Lung (tissue), 12 donors: ENCODE data around the gene ASTN1. TPM values are rescaled to one million over a fixed set of nuclear protein-coding genes. Genes with fewer than 3 reads are reported as not detected.
A peak's percentile ranks its signal among the peaks of the same experiment; 100 is the strongest.

ENCODE experiments used
- ATAC-seq: fragments of 200-7000 bp; cut with Tn5 transposase; one replicate; pipeline ENCODE4 v1.9.1; 2020; ENCODE audit warnings: moderate number of reproducible peaks; ENCODE audit not compliant: insufficient read depth, low FRiP score
- DNase-seq, 3 donors: peaks; one replicate each; pipeline ENCODE4 v3.0.0-alpha.2; 2013 to 2017
- H3K27ac ChIP-seq, 2 donors: one replicate each; pipeline ENCODE4 v1.5.1; 2013; ENCODE audit warnings: mild to moderate bottlenecking in 2 of 2, moderate library complexity in 2 of 2, control low read depth in 1 of 2, inconsistent platforms in 1 of 2, low read depth in 1 of 2, low read length in 1 of 2
- H3K27me3 ChIP-seq, 3 donors: one replicate each; pipeline ENCODE4 v1.5.1; 2013; ENCODE audit warnings: low read length in 2 of 3; ENCODE audit not compliant: control insufficient read depth in 3 of 3, insufficient read depth in 3 of 3
- H3K36me3 ChIP-seq, 4 donors: one replicate each; pipeline ENCODE4 v1.5.1; 2013; ENCODE audit warnings: low read length in 4 of 4, mild to moderate bottlenecking in 1 of 4, moderate library complexity in 1 of 4; ENCODE audit not compliant: control insufficient read depth in 4 of 4, insufficient read depth in 4 of 4
- H3K4me1 ChIP-seq, 5 donors: one replicate each; pipeline ENCODE4 v1.5.1; 2013; ENCODE audit warnings: low read length in 5 of 5, mild to moderate bottlenecking in 2 of 5, moderate library complexity in 1 of 5; ENCODE audit not compliant: control insufficient read depth in 5 of 5, insufficient read depth in 5 of 5
- H3K4me3 ChIP-seq: one replicate; pipeline ENCODE4 v1.5.1; 2013; ENCODE audit warnings: mild to moderate bottlenecking, control low read depth, moderate library complexity
- H3K9ac ChIP-seq, 2 donors: one replicate each; pipeline ENCODE4 v1.5.1; 2013; ENCODE audit warnings: low read length in 2 of 2, control low read depth in 1 of 2; ENCODE audit not compliant: insufficient read depth in 1 of 2
- H3K9me3 ChIP-seq, 4 donors: one replicate each; pipeline ENCODE4 v1.5.1; 2013; ENCODE audit warnings: low read length in 3 of 4, mild to moderate bottlenecking in 1 of 4, moderate library complexity in 1 of 4; ENCODE audit not compliant: control insufficient read depth in 4 of 4, insufficient read depth in 3 of 4
- CTCF ChIP-seq: IDR thresholded peaks from 2 replicates; pipeline ENCODE4 v1.5.1; 2012; ENCODE audit warnings: mild to moderate bottlenecking; ENCODE audit errors: control extremely low read depth, extremely low read depth
- WGBS, 2 donors: extraction: QIAGEN DNeasy Blood & Tissue Kit; methylation state at CpG; one replicate each; pipeline ENCODE4 v1.1.7; 2013; 5-methylcytosine and 5-hydroxymethylcytosine counted together
- polyA plus RNA-seq, 2 donors: library from polyadenylated mRNA; stranded (reverse); fragments of 200-250 nt; gene quantifications; one replicate each; pipeline ENCODE4 v1.2.1, GENCODE V29; 2013
- total RNA-seq, 2 donors: library from RNA; depleted of rRNA in 1 of 2; stranded (reverse); fragments of >200 nt in 1 of 2; gene quantifications; one replicate each; pipeline ENCODE4 v1.2.1, GENCODE V29; 2014 to 2021
- donor health status: control.
- donor health status: control.
- donor health status: Bipolar disorder and iron deficiency.
- donor health status: healthy.
- donor health status: DM: yes; HTN: yes; CAD: no.

Gene ASTN1
- total and polyA plus RNA-seq, 4 donors, result 0.03 to 3.6 (median 0.08) TPM

- H3K4me1 ChIP-seq, result peaks cover 0 to 3% (median 0%) of the 10 kb centered on the region in 5 donors
- no peak overlapping the region for H3K4me3 ChIP-seq
- no peak overlapping the region for H3K9ac ChIP-seq
- ATAC-seq (no peak), DNase-seq (no peak)
- no peaks in the 10 kb centered on the region for H3K27me3 ChIP-seq
- no peak for TF ChIP-seq CTCF
- WGBS, 2 donors, result 67 to 68% methylated on average over 2 of the region's 2 CpGs
- no peaks in the 10 kb centered on the region for H3K36me3 ChIP-seq
- no peak overlapping the region for H3K27ac ChIP-seq
- H3K9me3 ChIP-seq, result peaks cover 0 to 2% (median 0%) of the 10 kb centered on the region in 4 donors
These were observed 333.4 kb downstream of the ASTN1 start for GRCh38 chr1:176831150-176831549.

- Histone ChIP-seq H3K4me3 (no peak overlapping the region), H3K36me3 (no peaks in the 10 kb centered on the region), H3K4me1 (peaks cover 0 to 3% (median 0%) of the 10 kb centered on the region in 5 donors), H3K9me3 (peaks cover 0 to 2% (median 0%) of the 10 kb centered on the region in 4 donors), H3K9ac (no peak overlapping the region), H3K27ac (no peak overlapping the region), H3K27me3 (no peaks in the 10 kb centered on the region)
- WGBS, 2 donors, result 55 to 72% methylated on average over 8 of the region's 8 CpGs
- TF ChIP-seq CTCF, result no peak
- DNase-seq (no peak), ATAC-seq (no peak)
These were observed 335.3 kb downstream of the ASTN1 start for GRCh38 chr1:176829261-176829660.

- Histone ChIP-seq H3K36me3 (no peaks in the 10 kb centered on the region), H3K4me1 (peaks cover 0 to 3% (median 0%) of the 10 kb centered on the region in 5 donors), H3K27me3 (no peaks in the 10 kb centered on the region), H3K27ac (no peak overlapping the region), H3K9me3 (peaks cover 0 to 2% (median 0%) of the 10 kb centered on the region in 4 donors), H3K9ac (no peak overlapping the region), H3K4me3 (no peak overlapping the region)
- ATAC-seq (no peak), DNase-seq (peak in 2 of 3 donors; percentile 54 to 56)
- no peak for TF ChIP-seq CTCF
- WGBS, 2 donors, result 21 to 38% methylated on average over 1 of the region's 1 CpG
These were observed 338.2 kb downstream of the ASTN1 start for GRCh38 chr1:176826265-176826664.
